Right forelimb (tissue), 1 donor: ENCODE data around the gene LHFPL2.
"Not testable (repeated sequence)": the region's sequence is repeated elsewhere in the genome, so short reads cannot be mapped to it uniquely, and the experiment has no call there.

Experiments used
- DNase-seq: peaks from one replicate; pipeline ENCODE4 v3.0.0-alpha.2; 2018

The LHFPL2 gene

DNA sequence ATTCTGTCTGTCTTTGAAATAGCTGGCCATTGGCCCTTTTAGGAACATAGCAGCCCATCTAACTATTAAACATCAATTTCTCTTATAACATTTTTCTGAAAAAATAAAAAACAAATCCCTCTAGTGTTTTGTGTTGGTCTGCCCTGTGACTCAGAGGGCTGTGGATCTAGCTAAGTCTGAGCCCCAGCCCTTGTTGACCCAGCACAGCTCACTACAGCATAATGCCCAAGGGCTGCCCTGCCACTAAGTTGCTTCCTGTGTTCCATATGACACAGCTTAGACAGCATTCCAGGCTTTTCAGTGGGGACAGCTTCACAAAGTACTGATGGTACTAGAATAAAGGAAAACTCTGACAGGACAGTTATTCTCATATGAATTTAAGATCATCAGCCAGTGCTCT, 152.2 kb downstream of the LHFPL2 start:
- no peak for DNase-seq

DNA sequence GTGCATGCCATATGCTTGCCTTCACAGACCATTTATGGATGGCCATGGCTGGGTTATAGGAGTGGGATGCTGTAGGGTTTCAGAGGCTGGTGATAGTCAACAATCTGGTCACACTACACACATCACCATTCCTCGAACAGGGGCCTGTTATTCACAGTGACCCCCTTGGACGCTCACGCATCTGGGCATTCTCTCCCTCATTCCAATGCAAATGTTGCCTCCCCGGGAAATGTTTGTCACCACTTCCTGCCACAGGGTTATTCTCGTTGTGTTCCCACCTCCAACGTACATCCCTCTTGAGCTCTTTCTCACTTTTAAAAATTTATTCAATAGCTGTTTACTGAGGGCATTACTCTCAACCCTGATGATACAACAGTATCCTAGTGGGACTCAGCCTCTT, 152.8 kb downstream of the LHFPL2 start:
- no peak for DNase-seq

DNA sequence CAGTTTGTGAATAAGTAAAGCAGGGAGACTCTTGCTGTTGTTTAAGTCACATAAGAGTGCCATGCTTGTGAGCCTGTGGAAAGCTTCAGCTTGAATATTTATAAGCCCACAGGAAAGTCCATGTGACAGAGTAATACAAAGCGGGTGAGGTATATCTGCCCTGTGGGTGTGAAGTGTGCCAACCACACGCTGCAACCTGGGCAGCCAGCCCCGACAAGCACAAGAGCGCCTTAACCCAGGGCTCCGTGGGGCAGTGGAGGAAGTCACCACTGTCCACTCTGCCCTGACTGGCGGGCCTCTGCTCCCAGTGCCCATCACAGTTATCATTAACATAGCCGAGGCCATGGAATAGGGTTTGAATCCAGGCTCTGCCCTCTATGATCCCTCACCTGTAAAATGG, 155.9 kb downstream of the LHFPL2 start:
- no peak for DNase-seq

DNA sequence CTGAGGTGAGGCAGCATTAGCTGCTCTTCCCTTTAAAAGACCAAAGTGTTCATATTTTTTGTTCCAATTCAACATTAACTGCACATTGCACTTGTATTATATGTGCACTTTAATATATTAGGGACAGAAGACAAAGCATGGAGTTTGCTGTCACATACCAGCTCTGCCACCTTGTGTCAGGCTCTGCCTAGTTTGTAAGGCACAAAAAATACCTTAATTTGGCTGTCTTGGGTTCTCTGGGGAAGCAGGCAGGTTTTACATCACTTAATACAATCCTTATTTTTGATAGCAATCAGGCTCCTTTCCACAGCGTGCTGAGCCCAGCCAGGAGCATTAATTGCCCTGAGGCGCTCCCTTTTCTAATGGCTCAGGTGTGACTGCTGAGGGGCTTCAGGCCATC, 156.3 kb downstream of the LHFPL2 start:
- no peak for DNase-seq

DNA sequence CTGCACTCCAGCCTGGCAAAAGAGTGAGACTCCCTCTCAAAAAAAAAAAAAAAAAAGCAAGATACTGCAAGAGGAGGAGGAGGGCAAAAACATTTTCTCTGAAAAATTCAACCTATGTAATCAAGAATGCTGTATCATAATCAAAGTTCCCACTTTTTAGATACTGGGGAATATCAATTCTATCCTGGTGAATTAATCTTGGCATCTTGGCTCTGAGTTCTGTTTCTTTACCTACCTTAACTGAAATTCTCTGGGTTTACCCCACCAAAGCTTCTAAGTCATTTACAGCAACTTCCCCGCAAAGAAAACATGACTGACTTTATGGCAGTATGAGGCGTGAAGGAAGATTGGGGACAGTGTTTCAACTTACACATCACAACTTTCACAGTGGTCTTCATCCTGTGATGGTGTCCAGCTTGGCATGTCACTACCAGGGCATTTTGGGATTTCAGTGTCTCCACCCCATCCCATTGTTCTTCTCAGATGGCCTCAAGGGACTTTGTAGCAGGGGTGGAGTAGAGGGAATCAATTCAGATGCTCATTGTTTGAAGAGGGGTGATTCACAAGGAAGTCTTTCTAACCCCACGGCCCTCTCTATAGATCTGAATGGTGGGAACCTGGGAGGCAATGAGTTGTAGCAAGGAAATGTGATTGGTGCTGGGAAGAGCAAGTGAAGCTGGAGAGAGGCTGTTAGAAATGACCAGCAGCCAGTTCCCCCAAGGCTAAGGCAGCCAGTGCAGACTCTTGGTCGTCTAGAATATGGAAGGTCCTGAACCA, 157.7 kb downstream of the LHFPL2 start:
- DNase-seq: no peak

DNA sequence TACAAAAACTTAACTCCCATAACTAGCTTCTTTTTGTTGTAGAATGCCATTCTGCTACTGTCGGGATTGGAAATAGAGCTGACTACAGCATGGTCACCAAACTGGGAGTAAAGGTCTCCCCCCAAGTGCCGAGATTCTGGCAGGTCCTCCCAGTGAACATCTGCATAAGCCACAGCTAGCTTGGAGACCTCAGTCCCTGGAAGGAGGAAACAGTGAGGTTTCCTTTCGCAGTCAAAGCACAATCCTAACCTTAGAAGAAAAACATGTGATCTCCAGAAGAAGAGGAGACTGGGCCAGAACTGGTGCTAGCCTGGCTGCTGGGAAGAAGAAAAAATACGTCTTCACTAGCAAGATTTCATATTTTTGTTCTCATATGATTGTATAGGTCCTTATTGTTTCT, 160.7 kb downstream of the LHFPL2 start:
- DNase-seq: no peak

DNA sequence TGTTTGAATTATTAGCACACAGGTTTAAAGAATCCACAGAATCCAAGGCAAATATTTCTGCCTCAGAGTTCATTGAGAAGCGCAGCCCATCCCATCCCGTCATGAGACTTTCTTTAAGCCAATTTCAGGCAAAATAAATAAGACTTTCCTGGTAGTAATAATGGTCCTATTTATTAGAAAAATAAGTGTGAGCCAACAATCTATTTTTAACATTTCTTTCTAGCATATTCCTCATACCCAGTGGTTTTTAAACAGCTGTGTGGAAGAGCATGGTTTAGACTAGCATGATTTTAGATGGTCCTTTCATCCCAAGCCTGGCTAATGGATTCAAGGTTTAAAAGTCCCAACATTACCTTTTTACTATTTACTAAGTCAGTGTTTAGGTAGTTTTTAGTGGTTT, 162.4 kb downstream of the LHFPL2 start:
- DNase-seq: no peak

DNA sequence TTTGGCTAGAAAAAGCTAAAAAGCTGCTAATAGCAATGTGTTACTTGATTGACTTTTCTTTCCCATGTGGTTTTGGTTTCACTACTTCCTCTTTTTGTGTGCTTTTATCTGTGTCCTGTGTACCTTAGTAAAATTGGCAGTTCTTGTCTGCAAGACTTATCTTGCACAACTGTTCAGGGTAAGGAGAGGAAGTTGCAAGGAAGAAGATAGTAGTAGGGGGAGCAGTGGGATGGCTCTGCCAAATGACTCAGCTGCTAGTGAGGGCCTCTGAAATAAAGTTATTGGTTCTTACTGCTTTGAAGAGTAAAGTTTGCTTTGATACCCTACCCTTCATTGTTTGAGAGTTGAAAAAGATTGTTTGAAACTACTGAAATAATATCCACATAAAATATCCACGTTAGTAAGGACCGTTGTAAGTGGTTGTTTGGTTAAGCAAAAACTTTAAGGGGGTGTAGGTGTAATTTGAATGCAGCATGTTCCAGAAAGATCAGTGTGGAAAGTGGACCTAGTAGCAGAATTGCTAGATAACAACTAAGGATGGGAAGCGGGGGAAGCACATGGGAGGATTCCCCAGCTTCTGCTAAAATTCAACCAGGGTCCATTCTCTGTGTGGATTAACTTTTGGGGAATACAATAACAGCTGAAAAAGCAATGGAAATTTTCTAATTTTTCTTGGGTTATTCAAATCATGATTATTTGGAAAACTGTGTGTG, 164.6 kb downstream of the LHFPL2 start:
- no peak for DNase-seq

DNA sequence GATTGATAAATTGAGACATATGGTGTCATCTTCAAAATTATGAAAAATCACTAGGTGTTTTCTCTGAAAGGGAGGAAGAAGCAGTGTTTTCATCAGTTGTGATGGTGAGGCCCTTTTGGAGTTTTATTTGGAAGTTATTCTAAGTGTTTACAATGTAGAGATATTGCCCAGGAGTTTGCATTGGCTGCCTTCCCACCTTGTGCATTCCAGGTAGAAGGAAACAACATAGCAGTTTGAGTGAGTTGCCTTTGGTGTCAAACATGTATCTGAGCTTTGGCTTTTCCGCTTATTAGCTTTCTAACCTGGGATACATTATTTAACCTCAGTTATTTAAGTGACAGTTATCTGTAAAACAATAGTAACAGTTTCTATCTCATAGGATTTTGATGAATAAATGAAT, 165.6 kb downstream of the LHFPL2 start:
- no peak for DNase-seq

DNA sequence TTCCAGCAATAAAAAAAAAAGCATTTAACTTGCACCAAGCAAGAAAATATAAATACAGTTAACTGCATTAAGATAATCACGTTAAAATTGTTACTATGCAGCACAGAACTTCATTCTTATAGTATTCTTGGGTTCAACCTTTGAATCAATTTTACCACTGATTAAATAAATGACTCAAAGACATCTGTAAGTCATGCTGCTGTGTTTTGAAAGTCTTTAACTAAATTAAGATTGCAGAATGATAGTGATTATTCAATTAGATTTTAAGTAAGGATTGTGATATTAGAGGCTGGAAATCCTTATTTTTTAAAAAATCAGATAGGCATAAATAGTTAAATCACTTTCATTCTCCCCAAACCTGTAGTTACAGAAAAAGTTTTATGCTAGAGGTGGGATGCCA, 171.8 kb downstream of the LHFPL2 start:
- DNase-seq: no peak

DNA sequence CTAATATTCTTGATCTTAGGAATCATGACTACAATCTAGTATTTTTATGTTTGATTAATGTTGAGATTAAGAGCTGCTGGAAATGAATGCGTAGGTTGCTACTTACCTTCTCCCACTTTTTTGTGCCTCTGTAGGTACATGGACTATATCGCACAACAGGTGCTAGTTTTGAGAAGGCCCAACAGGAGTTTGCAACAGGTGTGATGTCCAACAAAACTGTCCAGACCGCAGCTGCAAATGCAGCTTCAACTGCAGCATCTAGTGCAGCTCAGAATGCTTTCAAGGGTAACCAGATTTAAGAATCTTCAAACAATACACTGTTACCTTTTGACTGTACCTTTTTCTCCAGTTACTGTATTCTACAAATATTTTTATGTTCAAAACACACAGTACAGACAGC, 173.2 kb downstream of the LHFPL2 start:
- no peak for DNase-seq

DNA sequence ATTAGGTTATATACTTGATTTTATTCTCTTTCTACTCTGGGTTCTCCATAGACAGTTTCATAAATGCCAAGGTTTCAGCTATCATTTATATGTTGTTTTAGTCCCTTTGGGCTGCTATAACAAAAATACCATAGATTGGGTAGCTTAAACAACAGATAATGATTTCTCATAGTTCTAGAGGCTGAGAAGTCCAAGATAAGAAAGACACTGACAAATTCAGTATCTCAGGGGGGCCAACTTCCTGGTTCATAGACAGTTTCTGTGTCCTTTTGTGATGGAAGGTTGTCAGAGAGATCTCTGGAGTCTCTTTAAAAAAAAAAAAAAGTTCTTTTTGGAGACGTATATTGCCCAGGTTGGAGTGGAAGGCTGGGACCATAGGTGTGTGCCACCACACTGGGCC, 174.8 kb downstream of the LHFPL2 start:
- DNase-seq: no peak

DNA sequence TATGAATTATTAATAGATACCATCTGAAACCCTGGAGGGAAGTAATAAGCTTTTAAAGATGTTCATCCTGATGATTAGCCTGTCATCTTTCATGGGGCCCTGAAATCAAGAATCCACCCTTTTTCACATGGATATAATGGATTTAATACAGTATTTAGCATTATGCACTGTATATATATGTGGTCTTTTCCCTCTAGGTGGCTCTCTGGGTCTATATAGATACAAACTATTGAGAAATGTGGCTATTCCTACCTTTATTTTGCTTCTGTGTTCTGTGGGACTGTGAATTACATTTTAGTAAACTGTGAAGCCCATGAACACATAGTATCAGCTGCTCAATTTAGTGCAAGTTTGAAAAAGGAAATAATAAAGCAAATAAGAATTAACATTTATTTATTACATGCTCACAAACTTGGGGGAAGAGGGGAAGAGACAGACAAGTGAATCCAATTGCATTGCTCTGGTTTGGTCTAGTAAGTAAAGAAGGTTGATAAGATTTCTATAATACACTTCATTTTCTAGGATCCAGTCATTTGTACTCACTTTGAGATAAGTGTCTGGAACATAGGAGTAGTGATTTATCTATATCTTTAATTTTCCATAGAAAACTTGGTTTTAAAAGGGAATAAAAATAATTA, 176.0 kb downstream of the LHFPL2 start:
- DNase-seq: no peak

DNA sequence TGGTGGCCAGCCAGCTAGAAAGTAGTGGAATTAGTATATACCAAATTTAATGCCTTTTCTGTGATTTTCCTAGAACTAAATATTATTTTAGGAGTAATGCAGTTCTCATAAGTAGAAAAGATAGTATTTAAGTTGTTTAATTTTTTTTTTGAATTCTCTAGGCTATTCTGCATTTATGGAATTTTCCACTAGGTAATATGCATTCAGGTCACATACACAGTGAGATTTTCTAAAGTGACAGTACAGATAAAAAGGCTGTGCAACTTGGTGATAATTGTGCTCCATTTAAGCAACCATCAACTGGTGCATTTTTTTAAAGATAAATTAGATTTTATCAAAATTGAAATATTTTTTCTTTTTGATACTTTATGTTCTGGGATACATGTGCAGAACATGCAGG, 176.7 kb downstream of the LHFPL2 start:
- no peak for DNase-seq

DNA sequence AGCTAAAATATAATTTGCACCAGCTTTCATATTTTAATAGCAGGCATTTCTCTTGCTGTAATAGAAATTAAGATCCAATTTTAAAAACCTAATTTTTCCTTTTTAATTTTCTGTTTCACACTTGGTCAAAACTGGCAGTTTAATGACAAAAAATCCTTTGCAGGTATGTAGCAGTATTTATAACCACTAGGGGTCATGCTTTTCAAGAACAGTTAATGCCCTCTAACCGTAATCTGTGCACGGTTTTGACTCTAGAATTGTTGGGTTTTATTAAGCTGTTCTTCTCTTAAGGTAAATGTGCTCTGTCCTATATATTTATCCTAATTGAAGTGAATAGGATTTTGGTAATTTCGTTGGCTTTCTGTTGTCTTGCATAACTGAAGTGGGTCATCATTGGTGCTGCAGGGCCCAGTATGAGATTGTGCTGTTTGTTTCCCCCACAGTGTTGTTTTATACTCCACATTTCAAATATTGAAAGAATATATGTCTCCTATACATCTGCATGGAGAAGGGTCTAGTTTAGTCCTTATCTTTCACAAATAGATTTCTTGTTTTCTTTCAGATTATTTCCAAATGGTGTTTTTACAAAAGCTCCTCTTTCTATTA, 180.7 kb downstream of the LHFPL2 start:
- DNase-seq: no peak

DNA sequence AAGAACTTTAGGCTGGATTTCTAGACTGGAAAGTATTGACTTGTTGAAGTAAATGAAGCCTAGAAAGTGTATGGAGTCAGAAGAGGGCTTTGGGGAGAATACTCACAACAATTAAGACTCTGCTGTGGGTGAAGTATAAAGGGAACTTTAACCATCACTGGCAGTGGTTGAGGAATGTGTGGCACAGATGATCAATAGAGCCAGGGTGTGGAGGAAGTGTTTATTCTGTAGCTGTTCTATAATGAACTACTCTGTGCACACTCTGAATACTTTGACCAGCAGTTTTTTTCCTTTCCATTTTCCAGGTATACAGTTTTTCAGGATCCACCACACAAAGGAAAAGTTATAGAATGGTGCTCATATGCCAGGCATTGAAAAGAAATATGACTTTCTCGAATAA, 181.4 kb downstream of the LHFPL2 start:
- DNase-seq: no peak

DNA sequence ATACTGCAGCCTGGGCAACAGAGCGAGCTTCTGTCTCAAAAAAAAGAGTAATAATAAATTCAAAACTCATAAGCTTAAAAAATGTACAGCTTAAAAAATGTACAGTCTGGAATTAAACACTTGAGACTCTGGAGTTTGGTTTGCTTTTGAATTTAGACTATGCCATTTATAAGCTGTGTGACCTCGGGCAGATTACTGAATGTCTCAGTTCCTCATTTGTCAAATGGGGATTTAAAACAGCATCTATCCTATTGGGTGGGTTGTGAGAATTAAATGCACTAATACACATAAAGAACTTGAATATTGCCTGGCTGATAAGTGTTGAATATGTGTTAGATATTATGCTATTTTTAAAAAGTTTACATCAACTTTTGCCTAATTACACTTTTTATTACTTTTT, 189.7 kb downstream of the LHFPL2 start:
- no peak for DNase-seq

DNA sequence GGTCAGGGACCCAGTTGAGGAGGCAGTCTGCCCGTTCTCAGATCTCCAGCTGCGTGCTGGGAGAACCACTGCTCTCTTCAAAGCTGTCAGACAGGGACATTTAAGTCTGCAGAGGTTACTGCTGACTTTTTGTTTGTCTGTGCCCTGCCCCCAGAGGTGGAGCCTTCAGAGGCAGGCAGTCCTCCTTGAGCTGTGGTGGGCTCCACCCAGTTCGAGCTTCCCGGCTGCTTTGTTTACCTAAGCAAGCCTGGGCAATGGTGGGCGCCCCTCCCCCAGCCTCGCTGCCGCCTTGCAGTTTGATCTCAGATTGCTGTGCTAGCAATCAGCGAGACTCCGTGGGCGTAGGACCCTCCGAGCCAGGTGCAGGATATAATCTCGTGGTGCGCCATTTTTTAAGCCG, 191.1 kb downstream of the LHFPL2 start:
- DNase-seq: not testable (repeated sequence)

DNA sequence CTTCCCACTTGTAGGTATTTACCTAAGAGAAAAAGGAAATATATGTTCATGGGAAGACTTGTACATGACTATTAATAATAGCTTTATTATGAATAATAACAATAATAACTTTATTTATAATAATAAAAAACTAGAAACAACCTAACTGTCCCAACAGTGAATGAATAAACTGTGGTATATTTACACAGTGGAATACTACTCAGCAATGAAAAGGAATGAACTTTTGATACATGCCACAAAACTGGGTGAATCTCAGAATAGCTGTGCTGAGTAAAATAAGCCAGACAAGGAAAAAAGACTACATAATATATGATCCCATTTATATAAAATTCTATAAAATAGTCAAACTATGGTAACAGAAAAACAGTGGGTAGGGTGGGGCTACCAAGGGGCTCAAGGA, 199.5 kb downstream of the LHFPL2 start:
- no peak for DNase-seq

DNA sequence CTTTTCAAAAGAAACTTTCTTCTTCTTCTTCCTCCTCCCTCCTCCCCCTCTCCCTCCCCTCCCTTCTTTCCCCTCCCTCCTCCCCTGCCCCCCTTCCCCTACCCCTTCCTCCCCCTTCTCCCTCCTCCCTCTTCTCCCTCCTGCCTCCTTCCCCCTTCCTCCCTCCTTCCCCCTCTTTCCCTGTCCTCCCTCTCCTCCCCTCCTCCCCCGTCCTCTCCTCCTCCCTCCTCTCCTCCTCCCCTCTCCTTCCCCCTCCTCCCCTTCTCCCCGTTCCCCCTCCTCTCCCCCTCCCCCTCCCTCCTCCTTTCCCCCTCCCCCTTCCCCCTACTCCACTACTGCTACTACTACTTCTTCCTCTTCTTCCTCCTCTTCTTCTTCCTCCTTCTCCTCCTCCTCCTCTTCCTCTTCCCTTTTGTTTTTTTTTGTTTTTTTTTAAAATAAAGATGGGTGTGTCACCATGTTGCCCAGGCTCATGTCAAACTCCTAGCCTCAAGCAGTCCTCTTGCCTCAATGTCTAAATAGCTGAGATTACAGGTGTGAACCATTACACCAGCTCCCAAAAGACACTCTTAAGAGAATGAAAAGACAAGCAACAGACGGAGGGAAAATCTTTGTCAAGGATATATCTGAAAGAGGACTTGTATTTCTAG, 200.7 kb downstream of the LHFPL2 start:
- DNase-seq: no peak
